GM19395 (cell line): ENCODE measurements around the gene CLBA1.
A peak's percentile ranks its signal among the peaks of the same experiment; 100 is the strongest.
"Not testable (repeated sequence)": the region's sequence is repeated elsewhere in the genome, so short reads cannot be mapped to it uniquely, and the experiment has no call there.

Source experiments
- ATAC-seq: cut with Tn5 transposase; IDR thresholded peaks from one replicate; pipeline ENCODE4 v1.9.1; 2021; ENCODE audit warnings: mild to moderate bottlenecking, moderate library complexity; ENCODE audit not compliant: unreplicated experiment

CLBA1 gene

GRCh38 chr14:105020815-105021655 is 35.4 kb downstream of the CLBA1 start, which contains the start of gene CDCA4:
CDCA4 (minus strand) TSS chr14:105021083; CDS start chr14:105011929, 9,154 bp downstream.
- peak; percentile 80 for ATAC-seq

DNA sequence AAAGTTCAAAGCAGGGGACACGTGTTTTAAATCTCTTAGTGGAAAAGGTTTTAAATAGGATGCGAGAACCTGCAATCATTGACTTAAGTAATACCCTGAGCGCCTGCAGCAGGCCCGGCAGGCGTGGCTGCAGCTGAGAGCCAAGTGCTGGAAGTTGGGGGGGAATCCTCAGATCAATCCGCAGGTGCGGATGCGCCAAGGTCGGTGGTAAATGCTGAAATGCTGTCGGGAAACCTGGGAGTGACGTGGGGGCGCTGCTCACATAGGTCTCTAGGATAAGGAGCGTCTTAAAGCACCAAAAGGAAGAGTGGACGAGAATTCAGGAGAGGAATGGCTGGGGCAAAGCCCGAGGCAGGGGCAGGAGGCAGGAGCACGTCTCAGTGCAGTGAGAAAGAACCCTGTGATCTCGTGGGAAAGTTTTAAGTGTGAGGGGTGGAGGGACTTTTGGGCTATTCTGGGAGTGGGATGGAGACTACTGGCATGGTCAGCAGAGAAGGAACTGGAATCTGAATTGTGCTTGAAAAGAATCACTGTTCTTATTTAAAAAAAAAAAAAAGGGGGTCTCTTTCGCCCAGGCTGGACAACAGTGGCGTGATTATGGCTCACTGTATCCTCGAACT is 36.2 kb downstream of the CLBA1 start:
- ATAC-seq: peak; percentile 11

DNA sequence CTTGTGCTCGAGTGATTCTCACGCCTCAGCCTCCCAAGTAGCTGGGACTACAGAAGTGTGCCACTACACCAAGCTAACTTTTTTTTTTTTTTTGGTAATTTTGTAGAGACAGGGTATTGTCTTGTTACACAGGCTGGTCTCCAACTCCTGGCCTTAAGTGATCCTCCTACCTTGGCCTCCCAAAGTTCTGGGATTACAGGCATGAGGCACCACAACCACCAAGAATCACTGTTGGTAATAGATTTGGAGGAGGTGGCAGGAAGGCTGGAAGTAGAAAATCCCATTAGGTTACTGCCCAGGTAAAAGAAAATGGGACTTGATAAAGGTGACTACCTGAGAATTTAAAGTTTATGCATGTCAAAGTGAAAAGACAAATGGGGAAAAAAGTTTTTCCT is 36.7 kb downstream of the CLBA1 start:
- ATAC-seq: no peak

DNA sequence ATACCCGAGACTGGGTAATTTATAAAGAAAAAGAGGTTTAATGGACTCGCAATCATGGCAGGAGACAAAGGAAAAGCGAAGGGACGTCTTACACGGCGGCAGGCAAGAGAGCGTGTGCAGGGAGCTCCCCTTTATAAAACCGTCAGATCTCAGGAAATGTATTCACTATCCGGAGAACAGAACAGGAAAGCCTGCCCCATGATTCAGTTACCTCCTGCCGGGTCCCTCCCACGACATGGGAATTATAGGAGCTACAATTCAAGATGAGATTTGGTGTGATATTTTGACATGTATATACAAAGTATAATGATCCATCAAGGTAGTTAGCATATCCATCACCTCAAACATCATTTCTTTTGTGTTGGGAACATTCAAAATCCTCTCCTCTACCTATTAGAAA is 37.6 kb downstream of the CLBA1 start:
- no peak for ATAC-seq

GRCh38 chr14:105023791-105024480 is 38.3 kb downstream of the CLBA1 start:
- no peak for ATAC-seq

DNA sequence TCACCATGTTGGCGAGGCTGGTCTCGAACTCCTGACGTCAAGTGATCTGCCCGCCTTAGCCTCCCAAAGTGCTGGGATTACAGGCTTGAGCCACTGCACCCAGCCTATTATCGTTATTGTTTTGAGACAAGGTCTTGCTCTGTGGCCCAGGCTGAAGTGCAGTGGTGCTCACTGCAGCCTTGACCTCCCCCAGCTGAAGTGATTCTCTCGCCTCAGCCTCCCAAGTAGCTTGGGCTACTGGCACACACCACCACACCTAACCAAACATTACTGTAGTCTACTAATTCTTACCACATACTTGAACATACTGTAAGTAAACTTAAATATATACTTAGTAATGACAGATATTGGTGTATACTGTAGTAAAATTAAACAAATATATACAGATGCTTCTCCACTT is 39.8 kb downstream of the CLBA1 start:
- no peak for ATAC-seq

DNA sequence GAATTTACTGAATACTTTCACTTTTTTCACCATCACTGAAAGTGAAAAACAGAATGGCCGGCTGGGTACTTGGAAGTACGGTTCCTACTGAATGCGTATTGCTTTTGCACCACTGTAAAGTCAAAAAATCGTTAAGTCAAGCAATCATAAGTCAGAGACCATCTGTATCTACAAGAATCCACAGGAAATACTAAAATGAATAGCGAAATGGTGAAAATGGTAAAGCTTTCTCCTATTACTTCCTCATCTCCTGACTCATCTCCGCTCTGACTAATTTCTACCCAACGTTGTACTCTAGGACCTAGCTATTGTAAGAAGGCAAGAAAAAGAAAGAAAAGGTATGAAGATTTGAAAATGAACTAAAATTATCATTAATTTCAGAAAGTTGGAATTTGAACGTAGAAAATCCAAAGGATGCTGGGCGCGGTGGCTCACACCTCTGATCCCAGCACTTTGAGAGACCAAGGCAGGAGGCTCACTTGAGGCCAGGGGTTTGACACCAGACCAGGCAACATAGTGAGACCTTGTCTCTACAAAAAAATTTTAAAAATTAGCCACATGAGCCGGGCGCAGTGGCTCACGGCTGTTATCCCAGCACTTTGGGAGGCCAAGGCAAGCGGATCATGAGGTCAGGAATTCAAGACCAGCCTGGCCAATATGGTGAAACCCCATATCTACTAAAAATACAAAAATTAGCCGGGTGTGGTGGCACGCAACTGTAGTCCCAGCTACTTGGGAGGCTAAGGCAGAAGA is 40.6 kb downstream of the CLBA1 start:
- ATAC-seq: no peak

GRCh38 chr14:105026802-105027563 is 41.4 kb downstream of the CLBA1 start:
- no peak for ATAC-seq

DNA sequence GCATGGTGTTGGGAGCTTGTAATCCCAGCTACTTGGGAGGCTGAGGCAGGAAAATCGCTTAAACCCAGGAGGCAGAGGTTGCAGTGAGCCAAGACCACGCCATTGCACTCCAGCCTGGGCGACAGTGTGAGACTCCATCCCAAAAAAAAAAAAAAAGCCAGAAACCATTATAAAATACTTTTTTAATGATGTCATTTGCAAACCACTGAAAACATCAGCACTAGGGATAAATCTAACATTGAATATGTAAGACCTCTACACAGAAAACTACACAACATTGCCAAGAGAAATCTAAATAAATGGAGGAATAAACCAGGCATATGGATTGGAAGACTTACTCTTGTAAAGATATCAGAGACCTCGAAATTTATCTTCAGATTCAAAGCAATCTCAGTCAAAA is 42.1 kb downstream of the CLBA1 start:
- ATAC-seq: not testable (repeated sequence)

DNA sequence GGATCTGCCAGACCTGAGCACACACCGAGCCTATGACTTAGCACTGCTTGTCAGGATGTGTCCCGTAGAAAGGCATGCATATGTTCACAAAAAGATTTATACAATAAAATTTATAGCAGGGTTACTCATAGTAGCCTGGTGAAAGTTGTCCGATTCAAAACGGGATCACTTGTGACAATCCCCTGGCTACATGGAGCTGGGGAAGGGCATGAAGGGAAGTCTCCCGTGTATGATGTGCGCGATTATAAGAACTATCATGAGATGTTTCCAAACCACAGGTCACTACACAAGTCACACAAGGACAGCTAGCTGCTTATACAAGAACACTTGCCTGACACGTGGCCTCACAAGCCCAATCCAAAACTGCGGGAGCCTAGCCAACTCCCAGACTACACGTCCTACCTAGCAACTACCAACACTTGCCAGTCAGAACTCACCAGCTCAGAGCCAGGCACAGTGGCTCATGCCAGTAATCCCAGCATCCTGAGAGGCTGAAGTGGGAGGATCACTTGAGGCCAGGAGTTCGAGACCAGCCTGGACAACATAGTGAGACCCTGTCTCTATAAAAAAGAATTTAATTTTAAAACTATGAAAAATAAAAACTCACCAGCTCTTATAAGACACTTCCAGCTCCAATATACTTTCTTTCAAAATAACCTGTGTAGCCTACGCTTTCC is 42.8 kb downstream of the CLBA1 start:
- no peak for ATAC-seq

DNA sequence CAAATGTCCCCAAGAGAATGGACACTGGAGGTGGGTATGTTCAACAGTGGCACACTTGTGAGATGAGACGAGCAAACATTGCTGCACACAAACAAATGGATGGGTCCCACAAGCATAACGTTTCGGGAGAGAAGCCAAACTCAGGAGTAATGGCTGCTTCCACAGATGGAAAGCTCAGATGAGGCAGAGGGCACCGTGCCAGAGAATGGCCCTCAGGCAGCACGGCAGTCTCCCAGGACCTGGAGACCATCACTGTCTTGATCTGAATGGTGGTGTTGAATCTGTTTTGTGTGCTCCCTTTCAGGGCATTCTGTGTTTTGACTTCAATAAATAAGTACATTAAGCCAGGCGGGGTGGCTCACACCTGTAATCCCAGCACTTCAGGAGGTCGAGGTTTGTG is 43.8 kb downstream of the CLBA1 start:
- no peak for ATAC-seq

DNA sequence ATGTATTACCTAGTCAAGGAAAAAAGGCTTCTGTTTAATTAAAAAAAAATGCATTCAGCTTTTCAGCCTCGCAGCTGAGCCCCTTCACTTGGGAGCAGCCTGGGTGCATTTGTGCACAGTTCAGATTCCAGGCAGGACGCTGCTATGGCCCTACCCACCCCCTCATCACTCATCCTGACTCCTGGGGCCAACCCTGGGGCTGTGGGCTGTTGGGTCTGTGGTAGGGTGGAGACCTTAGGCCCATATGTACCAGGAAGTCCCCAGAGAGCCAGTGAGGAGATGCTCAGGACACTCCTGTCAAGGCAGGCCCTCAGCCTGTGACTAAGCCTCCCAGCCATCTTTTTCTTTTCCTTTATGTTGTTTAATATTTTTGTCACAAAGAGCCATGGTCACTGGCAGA is 44.6 kb downstream of the CLBA1 start:
- ATAC-seq: no peak

DNA sequence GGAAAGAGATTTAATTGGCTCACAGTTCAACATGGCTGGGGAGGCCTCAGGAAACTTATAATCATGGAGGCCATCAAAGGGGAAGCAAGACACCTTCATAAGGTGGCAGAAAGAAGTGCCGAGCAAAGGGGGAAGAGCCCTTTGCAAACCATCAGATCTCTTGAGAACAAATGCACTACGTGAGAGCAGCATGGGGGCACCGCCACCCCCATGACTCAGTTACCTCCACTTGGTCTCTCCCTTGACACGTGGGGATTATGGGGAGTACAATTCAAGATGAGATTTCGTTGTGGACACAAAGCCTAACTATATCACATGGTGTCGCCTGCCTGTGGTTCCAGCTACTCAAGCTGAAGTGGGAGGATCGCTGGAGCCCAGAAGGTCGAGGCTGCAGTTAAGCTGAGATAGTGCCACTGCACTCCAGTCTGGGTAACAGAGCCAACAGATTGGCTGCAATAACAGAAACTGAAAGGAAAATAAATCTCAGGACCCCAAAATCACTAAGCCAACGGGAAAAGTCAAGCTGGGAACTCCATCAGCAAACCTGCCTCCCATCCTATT is 45.3 kb downstream of the CLBA1 start:
- no peak for ATAC-seq

GRCh38 chr14:105032451-105032901 is 46.9 kb downstream of the CLBA1 start:
- ATAC-seq: not testable (repeated sequence)

GRCh38 chr14:105033412-105033900 is 47.9 kb downstream of the CLBA1 start:
- ATAC-seq: not testable (repeated sequence)

- no peak for ATAC-seq
These were observed 48.9 kb downstream of the CLBA1 start for GRCh38 chr14:105034315-105035039.

- not testable (repeated sequence) for ATAC-seq
These were observed 50.0 kb downstream of the CLBA1 start for GRCh38 chr14:105035616-105036015.

DNA sequence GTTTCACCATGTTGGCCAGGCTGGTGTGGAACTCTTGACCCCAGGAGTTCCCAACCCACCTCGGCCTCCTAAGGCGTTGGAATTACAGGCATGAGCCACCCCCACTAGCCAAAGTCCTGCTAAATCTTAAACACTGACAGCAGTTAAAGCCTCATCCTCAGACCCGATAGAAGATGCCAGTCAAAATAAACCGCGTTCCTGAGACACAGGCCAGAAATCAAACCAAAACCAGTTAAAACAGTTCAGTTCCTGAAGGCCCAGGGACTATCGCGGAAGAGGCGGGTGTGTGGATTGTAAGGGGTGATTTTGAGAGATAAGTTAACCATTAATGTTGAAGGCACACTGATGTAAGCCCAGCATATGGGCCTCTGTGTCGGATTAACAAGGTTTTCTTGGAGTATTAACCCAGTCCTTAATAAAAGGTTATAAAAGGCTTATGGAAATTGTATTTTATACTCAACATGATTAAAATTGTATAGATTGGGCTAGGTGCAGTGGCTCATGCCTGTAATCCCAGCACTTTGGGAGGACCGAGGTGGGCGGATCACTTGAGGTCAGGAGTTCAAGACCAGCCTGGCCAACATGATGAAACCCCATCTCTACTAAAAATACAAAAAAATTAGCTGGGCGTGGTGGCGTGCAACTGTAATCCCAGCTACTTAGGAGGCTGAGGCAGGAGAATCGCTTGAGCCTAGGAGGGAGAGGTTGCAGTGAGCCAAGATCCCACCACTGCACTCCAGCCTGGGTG is 54.0 kb downstream of the CLBA1 start:
- ATAC-seq: no peak
